K562 (cell line): ENCODE measurements around the gene DGCR8. TPM values are rescaled to one million over a fixed set of nuclear protein-coding genes. Genes with fewer than 3 reads are reported as not detected.

ENCODE experiments used
- ARID2 ChIP-seq: fragments of 450-650 bp; IDR thresholded peaks from 2 replicates; pipeline ENCODE4 v1.6.1; 2017; ENCODE audit warnings: antibody characterized with exemption, mild to moderate bottlenecking
- KAT7 ChIP-seq: sonication (generic); formaldehyde crosslinking; IDR thresholded peaks from 2 replicates; pipeline ENCODE4 v1.8.0; 2022; ENCODE audit warnings: missing genetic modification reagents, mild to moderate bottlenecking, borderline replicate concordance
- MBD2 ChIP-seq: sonication (generic); IDR thresholded peaks from 2 replicates; pipeline ENCODE4 v1.6.1; 2016; ENCODE audit warnings: low read depth, borderline replicate concordance
- MLLT1 ChIP-seq, 2 experiments: fragments of 450-650 bp; IDR thresholded peaks; 2 replicates each; pipeline ENCODE4 v1.6.1; 2016
- NCOA6 ChIP-seq: fragments of 450-650 bp; IDR thresholded peaks from 2 replicates; pipeline ENCODE4 v1.6.1; 2017; ENCODE audit warnings: mild to moderate bottlenecking
- PRMT5 ChIP-seq: sonication (generic); formaldehyde crosslinking; IDR thresholded peaks from 2 replicates; pipeline ENCODE4 v1.5.0; 2020; ENCODE audit warnings: missing genetic modification reagents
- RBM14 ChIP-seq: fragments of 200-400 bp; formaldehyde crosslinking; IDR thresholded peaks from 2 replicates; pipeline ENCODE4 v1.6.1; 2018; ENCODE audit warnings: low read depth, mild to moderate bottlenecking, low read length, moderate library complexity, borderline replicate concordance; ENCODE audit not compliant: insufficient read depth
- RFX5 ChIP-seq: IDR thresholded peaks from 2 replicates; pipeline ENCODE4 v1.6.1; 2011; ENCODE audit warnings: low read depth, mild to moderate bottlenecking, improper control_type of control experiment, low read length
- SETDB1 ChIP-seq: IDR thresholded peaks from one replicate; pipeline ENCODE4 v1.6.1; 2012; ENCODE audit warnings: low read length, control low read depth, inconsistent platforms
- SMARCA5 ChIP-seq: fragments of 450-650 bp; IDR thresholded peaks from 2 replicates; pipeline ENCODE4 v1.6.1; 2016
- SRF ChIP-seq, 2 experiments: fragments of 250-450, 450-650 bp in 1 of 2; sonication (Bioruptor Pico) in 1 of 2; sonication (generic) in 1 of 2; formaldehyde crosslinking; IDR thresholded peaks; 2 replicates each; pipeline versions ENCODE4 v1.5.0 to v1.5.1; 2020 to 2022; ENCODE audit warnings: mild to moderate bottlenecking in 1 of 2, missing genetic modification reagents in 1 of 2
- SRSF9 ChIP-seq: fragments of 200-400 bp; formaldehyde crosslinking; IDR thresholded peaks from 2 replicates; pipeline ENCODE4 v1.6.1; 2017; ENCODE audit warnings: low read depth, low read length, borderline replicate concordance
- YBX1 ChIP-seq: fragments of 450-650 bp; IDR thresholded peaks from 2 replicates; pipeline ENCODE4 v1.7.1; 2016; ENCODE audit warnings: mild to moderate bottlenecking
- ZBTB7A ChIP-seq: IDR thresholded peaks from 2 replicates; pipeline ENCODE4 v1.6.1; 2011; ENCODE audit warnings: low read depth, mild to moderate bottlenecking, low read length, moderate library complexity, borderline replicate concordance; ENCODE audit not compliant: control insufficient read depth
- ZFX ChIP-seq: sonication (generic); formaldehyde crosslinking; IDR thresholded peaks from 2 replicates; pipeline ENCODE4 v1.8.0; 2022; ENCODE audit warnings: mild to moderate bottlenecking, missing genetic modification reagents, moderate library complexity
- ZNF146 ChIP-seq: IDR thresholded peaks from one replicate; pipeline ENCODE4 v1.6.1; 2018; ENCODE audit warnings: missing compliant biosample characterization; ENCODE audit not compliant: unreplicated experiment
- ZNF436 ChIP-seq: fragments of 250-450, 450-650 bp; sonication (Bioruptor Pico); formaldehyde crosslinking; IDR thresholded peaks from 2 replicates; pipeline ENCODE4 v1.7.0; 2020; ENCODE audit warnings: mild to moderate bottlenecking
- ZNF764 ChIP-seq: fragments of 250-450 bp; sonication (Bioruptor Pico); IDR thresholded peaks from 2 replicates; pipeline ENCODE4 v1.4.0; 2020; ENCODE audit warnings: low read depth, mild to moderate bottlenecking, moderate library complexity
- polyA plus RNA-seq, 8 experiments: library from polyadenylated mRNA; depleted of rRNA in 4 of 8; stranded (reverse) in 5 of 8; unstranded in 3 of 8; fragments of >200 nt; fragmentation: Nextera tagmentation in 2 of 8; fragmentation: Illumina TruSeq in 1 of 8; extraction: Ambion mirVana in 2 of 8; extraction: Trizol in 1 of 8; gene quantifications; 2 replicates each; pipeline versions ENCODE4 v1.2.1 to v1.2.3, GENCODE V29; 2011 to 2014; ENCODE audit warnings: inconsistent platforms in 1 of 8, missing spikeins in 1 of 8
- total RNA-seq, 7 experiments: library from RNA; depleted of rRNA in 6 of 7; stranded (reverse); fragments of >200 nt in 6 of 7; fragmentation: Illumina TruSeq in 2 of 7; extraction: Trizol in 2 of 7; gene quantifications; 2 replicates each; pipeline versions ENCODE4 v1.2.1 to v1.2.3, GENCODE V29; 2011 to 2021; ENCODE audit warnings: low replicate concordance in 1 of 7
- TF ChIP-seq, protein P1 (sequence below): fragments of 200-400 bp; formaldehyde crosslinking; IDR thresholded peaks from 2 replicates; pipeline ENCODE4 v1.6.1; 2017; ENCODE audit warnings: mild to moderate bottlenecking, low read depth, low read length, moderate library complexity
- TF ChIP-seq, protein P2 (sequence below): sonication (generic); formaldehyde crosslinking; IDR thresholded peaks from 2 replicates; pipeline ENCODE4 v1.8.0; 2022; ENCODE audit warnings: missing genetic modification reagents, mild to moderate bottlenecking, borderline replicate concordance
- TF ChIP-seq, protein P3 (sequence below): sonication (generic); formaldehyde crosslinking; IDR thresholded peaks from 2 replicates; pipeline ENCODE4 v1.8.1; 2023; ENCODE audit warnings: mild to moderate bottlenecking, missing genetic modification reagents

Gene DGCR8
- total and polyA plus RNA-seq, 9 of the 15 experiments (the other 6 are each of a cell fraction or from before 2014, with no cell fraction given) = 5.9 to 144 (median 80.1) TPM

- TF ChIP-seq ZBTB7A = no peak
- TF ChIP-seq PRMT5 (CRISPR knock-in tag) = no peak
- no peak for TF ChIP-seq RBM14
- no peak for TF ChIP-seq SRSF9
- TF ChIP-seq SRF (CRISPR knock-in tag; IDR thresholded peaks at IDR 0.05) = peak in 1 of 2 experiments; percentile 84; a peak in 2 of 4 replicates
- no peak for TF ChIP-seq NCOA6
- TF ChIP-seq KAT7 (CRISPR knock-in tag) = no peak
- no peak for TF ChIP-seq ZNF436
- peak; percentile 79 for TF ChIP-seq RFX5
- TF ChIP-seq SMARCA5 = no peak
- no peak for TF ChIP-seq ZNF146 (CRISPR knock-in tag)
- TF ChIP-seq, protein P1, sequence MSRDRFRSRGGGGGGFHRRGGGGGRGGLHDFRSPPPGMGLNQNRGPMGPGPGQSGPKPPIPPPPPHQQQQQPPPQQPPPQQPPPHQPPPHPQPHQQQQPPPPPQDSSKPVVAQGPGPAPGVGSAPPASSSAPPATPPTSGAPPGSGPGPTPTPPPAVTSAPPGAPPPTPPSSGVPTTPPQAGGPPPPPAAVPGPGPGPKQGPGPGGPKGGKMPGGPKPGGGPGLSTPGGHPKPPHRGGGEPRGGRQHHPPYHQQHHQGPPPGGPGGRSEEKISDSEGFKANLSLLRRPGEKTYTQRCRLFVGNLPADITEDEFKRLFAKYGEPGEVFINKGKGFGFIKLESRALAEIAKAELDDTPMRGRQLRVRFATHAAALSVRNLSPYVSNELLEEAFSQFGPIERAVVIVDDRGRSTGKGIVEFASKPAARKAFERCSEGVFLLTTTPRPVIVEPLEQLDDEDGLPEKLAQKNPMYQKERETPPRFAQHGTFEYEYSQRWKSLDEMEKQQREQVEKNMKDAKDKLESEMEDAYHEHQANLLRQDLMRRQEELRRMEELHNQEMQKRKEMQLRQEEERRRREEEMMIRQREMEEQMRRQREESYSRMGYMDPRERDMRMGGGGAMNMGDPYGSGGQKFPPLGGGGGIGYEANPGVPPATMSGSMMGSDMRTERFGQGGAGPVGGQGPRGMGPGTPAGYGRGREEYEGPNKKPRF = no peak
- peak; percentile 98 for TF ChIP-seq ZNF764 (CRISPR knock-in tag)
- peak; percentile 100 for TF ChIP-seq SETDB1
- TF ChIP-seq, protein P2, sequence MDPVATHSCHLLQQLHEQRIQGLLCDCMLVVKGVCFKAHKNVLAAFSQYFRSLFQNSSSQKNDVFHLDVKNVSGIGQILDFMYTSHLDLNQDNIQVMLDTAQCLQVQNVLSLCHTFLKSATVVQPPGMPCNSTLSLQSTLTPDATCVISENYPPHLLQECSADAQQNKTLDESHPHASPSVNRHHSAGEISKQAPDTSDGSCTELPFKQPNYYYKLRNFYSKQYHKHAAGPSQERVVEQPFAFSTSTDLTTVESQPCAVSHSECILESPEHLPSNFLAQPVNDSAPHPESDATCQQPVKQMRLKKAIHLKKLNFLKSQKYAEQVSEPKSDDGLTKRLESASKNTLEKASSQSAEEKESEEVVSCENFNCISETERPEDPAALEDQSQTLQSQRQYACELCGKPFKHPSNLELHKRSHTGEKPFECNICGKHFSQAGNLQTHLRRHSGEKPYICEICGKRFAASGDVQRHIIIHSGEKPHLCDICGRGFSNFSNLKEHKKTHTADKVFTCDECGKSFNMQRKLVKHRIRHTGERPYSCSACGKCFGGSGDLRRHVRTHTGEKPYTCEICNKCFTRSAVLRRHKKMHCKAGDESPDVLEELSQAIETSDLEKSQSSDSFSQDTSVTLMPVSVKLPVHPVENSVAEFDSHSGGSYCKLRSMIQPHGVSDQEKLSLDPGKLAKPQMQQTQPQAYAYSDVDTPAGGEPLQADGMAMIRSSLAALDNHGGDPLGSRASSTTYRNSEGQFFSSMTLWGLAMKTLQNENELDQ = no peak
- TF ChIP-seq ARID2 = no peak
- no peak for TF ChIP-seq MBD2
- no peak for TF ChIP-seq MLLT1 (IDR thresholded peaks at IDR 0.05)
- TF ChIP-seq ZFX (CRISPR knock-in tag) = no peak
- no peak for TF ChIP-seq YBX1
- TF ChIP-seq, protein P3, sequence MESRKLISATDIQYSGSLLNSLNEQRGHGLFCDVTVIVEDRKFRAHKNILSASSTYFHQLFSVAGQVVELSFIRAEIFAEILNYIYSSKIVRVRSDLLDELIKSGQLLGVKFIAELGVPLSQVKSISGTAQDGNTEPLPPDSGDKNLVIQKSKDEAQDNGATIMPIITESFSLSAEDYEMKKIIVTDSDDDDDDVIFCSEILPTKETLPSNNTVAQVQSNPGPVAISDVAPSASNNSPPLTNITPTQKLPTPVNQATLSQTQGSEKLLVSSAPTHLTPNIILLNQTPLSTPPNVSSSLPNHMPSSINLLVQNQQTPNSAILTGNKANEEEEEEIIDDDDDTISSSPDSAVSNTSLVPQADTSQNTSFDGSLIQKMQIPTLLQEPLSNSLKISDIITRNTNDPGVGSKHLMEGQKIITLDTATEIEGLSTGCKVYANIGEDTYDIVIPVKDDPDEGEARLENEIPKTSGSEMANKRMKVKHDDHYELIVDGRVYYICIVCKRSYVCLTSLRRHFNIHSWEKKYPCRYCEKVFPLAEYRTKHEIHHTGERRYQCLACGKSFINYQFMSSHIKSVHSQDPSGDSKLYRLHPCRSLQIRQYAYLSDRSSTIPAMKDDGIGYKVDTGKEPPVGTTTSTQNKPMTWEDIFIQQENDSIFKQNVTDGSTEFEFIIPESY (CRISPR knock-in tag) = no peak
These were observed 37.1 kb downstream of the DGCR8 start, which contains the start of gene TRMT2A (continued) for GRCh38 chr22:20116951-20117632.
